CD4-positive, alpha-beta T cell (primary cell): ENCODE results near the gene NEK7. TPM values are rescaled to one million over a fixed set of nuclear protein-coding genes. Genes with fewer than 3 reads are reported as not detected.

Source experiments
- ATAC-seq: fragments of 200-7000 bp; cut with Tn5 transposase; one replicate; pipeline ENCODE4 v1.10.0; 2022; ENCODE audit warnings: mild to moderate bottlenecking; ENCODE audit not compliant: poor library complexity
- CTCF ChIA-PET: fragments of 350-600 bp; sonication (Branson Sonifier 250); formaldehyde crosslinking; loops from one replicate; lab custom pipeline; 2021; ENCODE audit warnings: antibody characterized with exemption, inconsistent platforms; lab: Charles Lee
- POLR2A ChIA-PET: fragments of 350-600 bp; sonication (Branson Sonifier 250); formaldehyde crosslinking; loops from one replicate; lab custom pipeline; 2021; ENCODE audit warnings: antibody characterized with exemption, inconsistent platforms; lab: Charles Lee
- DNase-seq, 14 experiments: peaks; one replicate each; pipeline ENCODE4 v3.0.0-alpha.2; 2013 to 2020; ENCODE audit warnings: mixed read lengths in 2 of 14
- H3K27ac ChIP-seq, 2 donors: one replicate each; pipeline versions ENCODE4 v1.5.1 to v1.7.0; 2013; ENCODE audit warnings: low read length in 2 of 2, low read depth in 1 of 2, mild to moderate bottlenecking in 1 of 2
- H3K27me3 ChIP-seq, 2 experiments: 1 replicate in 1 of 2; 2 replicates in 1 of 2; pipeline versions ENCODE4 v1.6.1 to v1.7.0; 2013; ENCODE audit warnings: low read length in 2 of 2, control low read depth in 1 of 2, mild to moderate bottlenecking in 1 of 2, moderate library complexity in 1 of 2; ENCODE audit not compliant: insufficient read depth in 2 of 2, control insufficient read depth in 1 of 2
- H3K36me3 ChIP-seq: one replicate; pipeline ENCODE4 v1.6.1; 2013; ENCODE audit warnings: low read length, control low read depth; ENCODE audit not compliant: insufficient read depth
- H3K4me1 ChIP-seq: one replicate; pipeline ENCODE4 v1.6.1; 2013; ENCODE audit warnings: low read length, control low read depth; ENCODE audit not compliant: insufficient read depth
- H3K4me3 ChIP-seq: one replicate; pipeline ENCODE4 v1.5.1; 2013; ENCODE audit warnings: mild to moderate bottlenecking, low read length, moderate library complexity
- H3K9me3 ChIP-seq, 2 experiments: 1 replicate in 1 of 2; 2 replicates in 1 of 2; pipeline versions ENCODE4 v1.6.1 to v1.7.0; 2013; ENCODE audit warnings: low read length in 2 of 2, mild to moderate bottlenecking in 2 of 2, control low read depth in 1 of 2, moderate library complexity in 1 of 2; ENCODE audit not compliant: control insufficient read depth in 1 of 2, insufficient read depth in 1 of 2
- H3K27ac Mint-ChIP-seq: one replicate; pipeline ENCODE4 v1.8.0; 2020; ENCODE audit warnings: mixed read lengths
- H3K27me3 Mint-ChIP-seq: one replicate; pipeline ENCODE4 v1.8.0; 2021; ENCODE audit warnings: mixed read lengths
- H3K36me3 Mint-ChIP-seq: one replicate; pipeline ENCODE4 v1.8.0; 2021; ENCODE audit warnings: low read depth, mixed read lengths
- H3K4me1 Mint-ChIP-seq: one replicate; pipeline ENCODE4 v1.8.0; 2021; ENCODE audit warnings: low read depth, mixed read lengths
- H3K4me3 Mint-ChIP-seq: one replicate; pipeline ENCODE4 v1.8.0; 2020; ENCODE audit warnings: mild to moderate bottlenecking, mixed read lengths
- H3K9me3 Mint-ChIP-seq: one replicate; pipeline ENCODE4 v1.8.0; 2020; ENCODE audit warnings: mixed read lengths
- CTCF ChIP-seq: fragments of 200-600 bp; IDR thresholded peaks from one replicate; pipeline ENCODE4 v1.8.0; 2022; ENCODE audit warnings: antibody characterized with exemption, mild to moderate bottlenecking
- intact Hi-C, 2 experiments: fragments of 100-400 bp; cut with DNase I in 1 of 2; cut with micrococcal nuclease in 1 of 2; formaldehyde crosslinking; loops; one replicate each; pipeline versions ENCODE4 v1.15.1 to v1.9.0; 2023 to 2025; cut with DNase I, micrococcal nuclease
- total RNA-seq, 174 experiments: library from RNA in 2 of 174; stranded (reverse) in 2 of 174; gene quantifications; one replicate each; pipeline ENCODE4 v1.2.3 and lab custom pipeline; 2021 to 2026

Gene NEK7
- total RNA-seq, 2 experiments from 2014 or later, result 11.8 to 13.0 TPM

- no peaks in the 10 kb centered on the region for H3K9me3 ChIP-seq
- no peaks in the 10 kb centered on the region for H3K36me3 ChIP-seq
- peaks cover 14% of the 10 kb centered on the region for H3K36me3 Mint-ChIP-seq
- no peak overlapping the region for H3K4me3 ChIP-seq
- no peak overlapping the region for H3K4me3 Mint-ChIP-seq
- intact Hi-C loops, result loop anchor here in 1 of 2 experiments (5.0 to 10.0 kb wide), 4 partner anchors 34 to 378 kb away; partner anchors contain the start of genes C1orf53 and DENND1B
- no peak overlapping the region for H3K27ac Mint-ChIP-seq
- H3K27ac ChIP-seq, result no peak overlapping the region
- H3K4me1 ChIP-seq, result peaks cover 5% of the 10 kb centered on the region
- ATAC-seq, result no peak
- H3K4me1 Mint-ChIP-seq, result peaks cover 14% of the 10 kb centered on the region
- no peak for TF ChIP-seq CTCF
- POLR2A ChIA-PET, result no interaction called here
- no peaks in the 10 kb centered on the region for H3K27me3 ChIP-seq
- H3K9me3 Mint-ChIP-seq, result no peaks in the 10 kb centered on the region
- DNase-seq, result no peak
- CTCF ChIA-PET, result no interaction called here
- H3K27me3 Mint-ChIP-seq, result no peaks in the 10 kb centered on the region
Observed at GRCh38 chr1:198153103-198153502, 3.7 kb upstream of the NEK7 start.

GRCh38 chr1:198153804-198154203 lies 3.0 kb upstream of the NEK7 start:
- no peaks in the 10 kb centered on the region for H3K9me3 Mint-ChIP-seq
- H3K4me1 Mint-ChIP-seq, result peaks cover 20% of the 10 kb centered on the region
- no peak for TF ChIP-seq CTCF
- POLR2A ChIA-PET, result no interaction called here
- H3K36me3 Mint-ChIP-seq, result peaks cover 19% of the 10 kb centered on the region
- Histone ChIP-seq H3K4me3 (no peak overlapping the region), H3K36me3 (no peaks in the 10 kb centered on the region), H3K9me3 (no peaks in the 10 kb centered on the region), H3K27ac (no peak overlapping the region), H3K27me3 (no peaks in the 10 kb centered on the region), H3K4me1 (peaks cover 12% of the 10 kb centered on the region)
- no peaks in the 10 kb centered on the region for H3K27me3 Mint-ChIP-seq
- no peak overlapping the region for H3K4me3 Mint-ChIP-seq
- CTCF ChIA-PET, result no interaction called here
- H3K27ac Mint-ChIP-seq, result no peak overlapping the region
- intact Hi-C loops, result loop anchor here in 1 of 2 experiments (5.0 to 10.0 kb wide), 4 partner anchors 33 to 379 kb away; partner anchors contain the start of genes C1orf53 and DENND1B
- ATAC-seq (no peak), DNase-seq (no peak)

- Mint-ChIP-seq H3K9me3 (no peaks in the 10 kb centered on the region), H3K4me1 (peaks cover 34% of the 10 kb centered on the region), H3K27me3 (no peaks in the 10 kb centered on the region), H3K27ac (no peak overlapping the region), H3K36me3 (peaks cover 22% of the 10 kb centered on the region), H3K4me3 (peak overlapping the region; percentile 51)
- H3K9me3 ChIP-seq, result no peaks in the 10 kb centered on the region
- POLR2A ChIA-PET, result interaction anchor here (7.4 kb wide), 1 partner anchor 18 kb away, joined by 160 read pairs; no protein-coding TSS in a partner anchor
- CTCF ChIA-PET, result interaction anchor here (0.7 to 1.8 kb wide), 11 partner anchors 9 to 325 kb away, joined by 3 to 18 read pairs (median 5); no protein-coding TSS in a partner anchor
- DNase-seq (no peak), ATAC-seq (no peak)
- H3K27ac ChIP-seq, result no peak overlapping the region
- no peak overlapping the region for H3K4me3 ChIP-seq
- H3K36me3 ChIP-seq, result no peaks in the 10 kb centered on the region
- intact Hi-C loops, result loop anchor here (5.0 to 10.0 kb wide), 5 partner anchors 102 to 527 kb away; partner anchors contain the start of genes C1orf53 (in 1 of the 2) and DENND1B (in 1 of the 2)
- peaks cover 17% of the 10 kb centered on the region for H3K4me1 ChIP-seq
- no peaks in the 10 kb centered on the region for H3K27me3 ChIP-seq
- no peak for TF ChIP-seq CTCF
Observed at GRCh38 chr1:198155253-198155652, 1.5 kb upstream of the NEK7 start.
